ENCODE measurements around the gene KCMF1. TPM values are rescaled to one million over a fixed set of nuclear protein-coding genes. Genes with fewer than 3 reads are reported as not detected.

The KCMF1 gene
- total and polyA plus RNA-seq, 7 donors: 35.7 to 73.1 (median 44.6) TPM

- peaks cover 0 to 35% (median 15%) of the 10 kb centered on the region in 4 donors for H3K36me3 ChIP-seq
- no peak for DNase-seq
These were observed 66.7 kb downstream of the KCMF1 start for GRCh38 chr2:85037622-85038021.

GRCh38 chr2:85042330-85042729 is 71.4 kb downstream of the KCMF1 start:
- WGBS, 2 donors: 97% methylated on average over 4 of the region's 4 CpGs
- no peaks in the 10 kb centered on the region for H3K4me1 ChIP-seq
- TF ChIP-seq EP300 (IDR thresholded peaks at IDR 0.05): no peak
- H3K36me3 ChIP-seq: peaks cover 8 to 48% (median 22%) of the 10 kb centered on the region in 4 donors
- intact Hi-C loops (cut with DNase I): no loop called here
- no peak overlapping the region for H3K4me3 ChIP-seq
- no peak for DNase-seq
- no peaks in the 10 kb centered on the region for H3K9me3 ChIP-seq
- no peak overlapping the region for H3K27ac ChIP-seq
- H3K27me3 ChIP-seq: no peaks in the 10 kb centered on the region

More at GRCh38 chr2:85037622-85038021, 66.7 kb downstream of the KCMF1 start:
- no peak overlapping the region for H3K27ac ChIP-seq
- no peaks in the 10 kb centered on the region for H3K9me3 ChIP-seq
- no peaks in the 10 kb centered on the region for H3K4me1 ChIP-seq
- H3K4me3 ChIP-seq: no peak overlapping the region
- WGBS, 2 donors: 95 to 97% methylated on average over 7 of the region's 7 CpGs
- intact Hi-C loops (cut with DNase I): no loop called here
- no peak for TF ChIP-seq POLR2A (IDR thresholded peaks at IDR 0.05)
- TF ChIP-seq EP300 (IDR thresholded peaks at IDR 0.05): no peak
- no peaks in the 10 kb centered on the region for H3K27me3 ChIP-seq

- no peaks in the 10 kb centered on the region for H3K27me3 ChIP-seq
- 97 to 98% methylated on average over 3 of the region's 3 CpGs for WGBS, 2 donors
- no peaks in the 10 kb centered on the region for H3K9me3 ChIP-seq
- H3K27ac ChIP-seq: no peak overlapping the region
- TF ChIP-seq EP300 (IDR thresholded peaks at IDR 0.05): no peak
- no peak for TF ChIP-seq CTCF (IDR thresholded peaks at IDR 0.05)
- no peak for TF ChIP-seq POLR2AphosphoS5 (IDR thresholded peaks at IDR 0.05)
- no peak for TF ChIP-seq POLR2A (IDR thresholded peaks at IDR 0.05)
- H3K4me1 ChIP-seq: no peaks in the 10 kb centered on the region
- DNase-seq: no peak
- intact Hi-C loops (cut with DNase I): no loop called here
- H3K36me3 ChIP-seq: peaks cover 8 to 90% (median 29%) of the 10 kb centered on the region in 4 donors
- no peak overlapping the region for H3K4me3 ChIP-seq
These were observed 77.6 kb downstream of the KCMF1 start for GRCh38 chr2:85048534-85048933.

GRCh38 chr2:85049236-85049635 is 78.3 kb downstream of the KCMF1 start:
- peaks cover 8 to 89% (median 29%) of the 10 kb centered on the region in 4 donors for H3K36me3 ChIP-seq
- H3K9me3 ChIP-seq: no peaks in the 10 kb centered on the region
- no peak for DNase-seq
- H3K27me3 ChIP-seq: no peaks in the 10 kb centered on the region
- no peak overlapping the region for H3K4me3 ChIP-seq
- intact Hi-C loops (cut with DNase I): no loop called here
- H3K4me1 ChIP-seq: no peaks in the 10 kb centered on the region
- no peak overlapping the region for H3K27ac ChIP-seq
- no peak for TF ChIP-seq EP300 (IDR thresholded peaks at IDR 0.05)
- TF ChIP-seq POLR2A (IDR thresholded peaks at IDR 0.05): no peak
- TF ChIP-seq POLR2AphosphoS5 (IDR thresholded peaks at IDR 0.05): no peak
- TF ChIP-seq CTCF (IDR thresholded peaks at IDR 0.05): no peak
- 90 to 95% methylated on average over 10 of the region's 10 CpGs for WGBS, 2 donors

GRCh38 chr2:85053802-85054201 is 82.8 kb downstream of the KCMF1 start:
- TF ChIP-seq CTCF (IDR thresholded peaks at IDR 0.05) (no peak), POLR2A (IDR thresholded peaks at IDR 0.05) (no peak), POLR2AphosphoS5 (IDR thresholded peaks at IDR 0.05) (no peak), EP300 (IDR thresholded peaks at IDR 0.05) (no peak)
- Histone ChIP-seq H3K4me3 (no peak overlapping the region), H3K36me3 (peaks cover 0 to 47% (median 10%) of the 10 kb centered on the region in 4 donors), H3K4me1 (peaks cover 0 to 6% (median 0%) of the 10 kb centered on the region in 4 donors), H3K27me3 (no peaks in the 10 kb centered on the region), H3K27ac (no peak overlapping the region), H3K9me3 (no peaks in the 10 kb centered on the region)
- DNase-seq: no peak
- WGBS, 2 donors: 17 to 68% methylated on average over 6 of the region's 6 CpGs
- intact Hi-C loops (cut with DNase I): no loop called here

Data from sigmoid colon (tissue), 7 donors.